Iris pigment epithelial cell (primary cell): ENCODE results near the gene KRTAP2-3.

Experiments
- DNase-seq: peaks from one replicate; pipeline ENCODE4 v3.0.0-alpha.2; 2011; ENCODE audit warnings: low read depth

KRTAP2-3 gene

GRCh38 chr17:41029633-41030245 lies 30.2 kb downstream of the KRTAP2-3 start, which contains the start of gene KRTAP1-4:
TSS of gene KRTAP1-4 (minus strand) at chr17:41030195. CDS start at chr17:41030078, 117 bp downstream.
- no peak for DNase-seq

GRCh38 chr17:41026715-41027471 lies 33.0 kb downstream of the KRTAP2-3 start, which contains the start of gene KRTAP1-5:
TSS of gene KRTAP1-5 (minus strand) at chr17:41027208. CDS start at chr17:41027155, 53 bp downstream.
- peak; percentile 89 for DNase-seq

- DNase-seq = no peak
Measured at GRCh38 chr17:41024697-41025096, 35.2 kb downstream of the KRTAP2-3 start.

- DNase-seq = no peak
Measured at GRCh38 chr17:41020336-41020735, 39.6 kb downstream of the KRTAP2-3 start.

GRCh38 chr17:41019415-41019814 lies 40.5 kb downstream of the KRTAP2-3 start:
- DNase-seq = no peak

- DNase-seq = no peak
Measured at GRCh38 chr17:41018541-41018940, 41.4 kb downstream of the KRTAP2-3 start.

GRCh38 chr17:41016578-41017215 lies 43.2 kb downstream of the KRTAP2-3 start:
- DNase-seq = no peak

GRCh38 chr17:41015454-41015853 lies 44.5 kb downstream of the KRTAP2-3 start:
- DNase-seq = no peak

GRCh38 chr17:41013606-41014005 lies 46.3 kb downstream of the KRTAP2-3 start:
- DNase-seq = peak; percentile 26

- no peak for DNase-seq
Measured at GRCh38 chr17:41013181-41013580, 46.7 kb downstream of the KRTAP2-3 start.

- no peak for DNase-seq
Measured at GRCh38 chr17:41012326-41013120, 47.4 kb downstream of the KRTAP2-3 start.

- DNase-seq = peak; percentile 50
Measured at GRCh38 chr17:41010441-41010840, 49.5 kb downstream of the KRTAP2-3 start.

GRCh38 chr17:41009936-41010335 lies 50.0 kb downstream of the KRTAP2-3 start:
- peak; percentile 55 for DNase-seq

GRCh38 chr17:41009301-41009760 lies 50.6 kb downstream of the KRTAP2-3 start:
- DNase-seq = no peak
